PC-3 (cell line): Measurements from ENCODE around the gene ADAM15. TPM values are rescaled to one million over a fixed set of nuclear protein-coding genes. Genes with fewer than 3 reads are reported as not detected.

Experiments
- ATAC-seq: fragments of 200-7000 bp; cut with Tn5 transposase; 2 replicates; pipeline ENCODE4 v1.9.1; 2020; ENCODE audit warnings: mild to moderate bottlenecking, moderate library complexity
- BruUV-seq: library from RNA; stranded (reverse); fragments of 400-500 nt; replicated peaks from 2 replicates; lab custom pipeline; 2021; lab: Mats Ljungman, UMichigan
- CTCF ChIA-PET: fragments of 300-600 bp; sonication (Branson Sonifier 250); formaldehyde crosslinking; loops from one replicate; lab custom pipeline; 2022; ENCODE audit warnings: antibody characterized with exemption; lab: Charles Lee
- POLR2A ChIA-PET: fragments of 300-600 bp; sonication (Branson Sonifier 250); formaldehyde crosslinking; loops from one replicate; lab custom pipeline; 2022; ENCODE audit warnings: antibody characterized with exemption; ENCODE audit not compliant: unreplicated experiment; lab: Charles Lee
- DNase-seq: peaks from one replicate; pipeline ENCODE4 v3.0.0-alpha.2; 2015
- H2AFZ ChIP-seq: fragments of 300-600 bp; sonication (generic); 2 replicates; pipeline ENCODE4 v1.6.0; 2016; ENCODE audit warnings: antibody characterized with exemption, low read length
- H3F3A ChIP-seq: fragments of 300-600 bp; sonication (generic); one replicate; pipeline ENCODE4 v1.6.0; 2017; ENCODE audit warnings: antibody characterized with exemption, low read length, control low read depth, mild to moderate bottlenecking; ENCODE audit not compliant: unreplicated experiment
- H3K27ac ChIP-seq: fragments of 300-600 bp; sonication (generic); 2 replicates; pipeline ENCODE4 v1.5.1; 2016; ENCODE audit warnings: mild to moderate bottlenecking, low read length
- H3K27me3 ChIP-seq: fragments of 300-600 bp; sonication (generic); 2 replicates; pipeline ENCODE4 v1.6.1; 2016; ENCODE audit warnings: low read length, mixed read lengths
- H3K36me3 ChIP-seq: fragments of 300-600 bp; sonication (generic); 2 replicates; pipeline ENCODE4 v1.6.1; 2016; ENCODE audit warnings: low read depth, mixed run types, low read length, mixed read lengths
- H3K4me1 ChIP-seq: fragments of 300-600 bp; sonication (generic); 2 replicates; pipeline ENCODE4 v1.5.1; 2016; ENCODE audit warnings: low read length; ENCODE audit not compliant: insufficient read depth
- H3K4me2 ChIP-seq: fragments of 300-600 bp; sonication (generic); 2 replicates; pipeline ENCODE4 v1.6.0; 2016; ENCODE audit warnings: low read length
- H3K4me3 ChIP-seq: fragments of 300-600 bp; sonication (generic); 2 replicates; pipeline ENCODE4 v1.5.1; 2016; ENCODE audit warnings: mild to moderate bottlenecking, low read length, mixed read lengths
- H3K79me2 ChIP-seq: fragments of 300-600 bp; sonication (generic); 2 replicates; pipeline ENCODE4 v1.6.1; 2017; ENCODE audit warnings: low read length, mixed read lengths
- H3K9ac ChIP-seq: fragments of 300-600 bp; sonication (generic); 2 replicates; pipeline ENCODE4 v1.6.0; 2016; ENCODE audit warnings: mild to moderate bottlenecking, low read length
- H3K9me2 ChIP-seq: fragments of 300-600 bp; sonication (generic); replicated peaks from 2 replicates; pipeline ENCODE4 v1.6.1; 2016; ENCODE audit warnings: mixed run types, low read length, mixed read lengths
- H3K9me3 ChIP-seq: fragments of 300-600 bp; sonication (generic); 2 replicates; pipeline ENCODE4 v1.6.1; 2016; ENCODE audit warnings: low read length, mixed read lengths
- H4K20me1 ChIP-seq: fragments of 300-600 bp; sonication (generic); 2 replicates; pipeline ENCODE4 v1.6.1; 2016; ENCODE audit warnings: low read length, mixed read lengths
- CTCF ChIP-seq: fragments of 300-600 bp; sonication (generic); conservative IDR thresholded peaks from 2 replicates; pipeline ENCODE4 v1.5.1; 2017; ENCODE audit warnings: antibody characterized with exemption, low read depth, mild to moderate bottlenecking, low read length
- EZH2 ChIP-seq: fragments of 300-600 bp; sonication (generic); IDR thresholded peaks from one replicate; pipeline ENCODE4 v1.6.1; 2017; ENCODE audit warnings: antibody characterized with exemption, mild to moderate bottlenecking, low read length; ENCODE audit not compliant: unreplicated experiment
- EZH2phosphoT487 ChIP-seq: fragments of 300-600 bp; sonication (generic); IDR thresholded peaks from 2 replicates; pipeline ENCODE4 v1.6.1; 2018; ENCODE audit warnings: mild to moderate bottlenecking, antibody characterized with exemption, low read length, borderline replicate concordance
- intact Hi-C: fragments of 100-400 bp; cut with micrococcal nuclease; formaldehyde crosslinking; loops from 2 replicates; pipeline ENCODE4 v1.9.0; 2023
- total RNA-seq: library from RNA; depleted of rRNA; stranded (reverse); fragments of >200 nt; gene quantifications from 2 replicates; pipeline ENCODE4 v1.2.3, GENCODE V29; 2014

ADAM15 gene
- total RNA-seq, 1 experiment from 2014 or later = 334 TPM

GRCh38 chr1:155063550-155064110, 12.5 kb downstream of the ADAM15 start, which contains the start of gene EFNA4:
EFNA4 (plus strand) TSS chr1:155063740; CDS start chr1:155063824, 84 bp downstream.
- Histone ChIP-seq H3K4me2 (peak within 1 kb of the TSS; percentile 82), H3K36me3 (peaks cover 14% of the 10 kb centered on the region), H3K9ac (peak within 1 kb of the TSS; percentile 55), H3K4me1 (peaks cover 21% of the 10 kb centered on the region), H3K9me3 (no peaks in the 10 kb centered on the region), H4K20me1 (no peaks in the 10 kb centered on the region), H3K27ac (0 out of 2 replicates have a peak within 1 kb of the TSS, but pooled peaks have one; percentile 3), H3F3A (no peaks in the 10 kb centered on the region), H2AFZ (peak within 1 kb of the TSS; percentile 83), H3K9me2 (no peaks in the 10 kb centered on the region), H3K4me3 (peak within 1 kb of the TSS; percentile 76), H3K79me2 (peaks cover 14% of the 10 kb centered on the region), H3K27me3 (no peaks in the 10 kb centered on the region)
- DNase-seq = peak; percentile 90
- CTCF ChIA-PET = interaction anchor here (2.3 kb wide), 1 partner anchor 21 kb away, joined by 14 read pairs; no protein-coding TSS in a partner anchor
- no peak for TF ChIP-seq EZH2phosphoT487
- TF ChIP-seq EZH2 = no peak
- TF ChIP-seq CTCF = no peak
- TSS peak; percentile 60 for BruUV-seq
- peak; percentile 76 for ATAC-seq
- POLR2A ChIA-PET = interaction anchor here (1.0 kb wide), 1 partner anchor 90 kb away, joined by 4 read pairs; no protein-coding TSS in a partner anchor
- intact Hi-C loops = loop anchor here (1.0 to 5.0 kb wide), 2 partner anchors 21 to 91 kb away; partner anchors contain the start of genes CKS1B and SHC1

GRCh38 chr1:155064111-155064831, 13.2 kb downstream of the ADAM15 start:
- ChIA-PET POLR2A (interaction anchor here (0.6 to 1.0 kb wide), 2 partner anchors 91 to 1280 kb away, joined by 4 to 5 read pairs; no protein-coding TSS in a partner anchor), CTCF (interaction anchor here (0.8 to 2.3 kb wide), 2 partner anchors 11 to 20 kb away, joined by 3 to 14 read pairs; no protein-coding TSS in a partner anchor)
- Histone ChIP-seq H4K20me1 (no peaks in the 10 kb centered on the region), H3K36me3 (peaks cover 11% of the 10 kb centered on the region; the same call in 1 of the 2 replicates), H3K79me2 (peaks cover 14% of the 10 kb centered on the region), H3K4me2 (peak overlapping the region; percentile 82), H3K9me2 (no peaks in the 10 kb centered on the region), H3F3A (no peaks in the 10 kb centered on the region), H2AFZ (peak overlapping the region; percentile 83), H3K4me1 (peaks cover 21% of the 10 kb centered on the region), H3K9me3 (no peaks in the 10 kb centered on the region), H3K4me3 (peak overlapping the region; percentile 76), H3K27ac (no peak overlapping the region), H3K27me3 (no peaks in the 10 kb centered on the region), H3K9ac (peak overlapping the region; percentile 55)
- BruUV-seq = TSS peak; percentile 68
- ATAC-seq = peak; percentile 17
- DNase-seq = no peak
- intact Hi-C loops = loop anchor here (5.0 kb wide), 1 partner anchor 92 kb away; the partner anchor contains the start of genes CKS1B and SHC1
- no peak for TF ChIP-seq EZH2phosphoT487
- TF ChIP-seq CTCF = no peak
- no peak for TF ChIP-seq EZH2
